ENCODE results near the gene CACNB4. TPM values are rescaled to one million over a fixed set of nuclear protein-coding genes. Genes with fewer than 3 reads are reported as not detected.
"Not testable (repeated sequence)": the region's sequence is repeated elsewhere in the genome, so short reads cannot be mapped to it uniquely, and the experiment has no call there.

Gene CACNB4
- total RNA-seq, 4 donors from 2014 or later = 0.20 to 1.6 (median 0.90) TPM

- TF ChIP-seq POLR2A (IDR thresholded peaks at IDR 0.05) (no peak), POLR2AphosphoS5 (IDR thresholded peaks at IDR 0.05) (no peak), EP300 (IDR thresholded peaks at IDR 0.05; ENCODE audit: low read depth) (no peak), CTCF (IDR thresholded peaks at IDR 0.05) (no peak)
- no peak for DNase-seq
- Histone ChIP-seq H3K4me3 (no peak overlapping the region), H3K36me3 (no peaks in the 10 kb centered on the region), H3K27me3 (no peaks in the 10 kb centered on the region), H3K4me1 (peaks cover 3 to 12% (median 8%) of the 10 kb centered on the region in 4 donors), H3K27ac (no peak overlapping the region), H3K9me3 (no peaks in the 10 kb centered on the region)
- WGBS, 2 donors (ENCODE audit: low coverage in 1 of 2) = 84 to 93% methylated on average over 12 of the region's 12 CpGs
- in situ Hi-C loops (cut with MboI; ENCODE audit: low pct_ligation_motif_present in 1 of 4, low pct_unique_long_range_greater_than_20kb in 1 of 4, low sequenced_read_pairs in 3 of 4) = loop anchor here (25.0 kb wide), 2 partner anchors 129 to 604 kb away; no protein-coding TSS in a partner anchor
- intact Hi-C loops (cut with DNase I; ENCODE audit: low total_unique reads) = loop anchor here (5.0 kb wide), 1 partner anchor 1489 kb away; no protein-coding TSS in a partner anchor
Observed at GRCh38 chr2:152033011-152033925, 65.6 kb downstream of the CACNB4 start.

- 61 to 74% methylated on average over 5 to 7 of the region's 7 CpGs for WGBS, 2 donors (ENCODE audit: low coverage in 1 of 2)
- Histone ChIP-seq H3K36me3 (no peaks in the 10 kb centered on the region), H3K27ac (no peak overlapping the region), H3K9me3 (no peaks in the 10 kb centered on the region), H3K4me3 (no peak overlapping the region), H3K27me3 (no peaks in the 10 kb centered on the region), H3K4me1 (no peaks in the 10 kb centered on the region)
- DNase-seq = no peak
- in situ Hi-C loops (cut with MboI; ENCODE audit: low pct_ligation_motif_present in 1 of 4, low pct_unique_long_range_greater_than_20kb in 1 of 4, low sequenced_read_pairs in 3 of 4) (loop anchor here (25.0 kb wide), 2 partner anchors 130 to 605 kb away; no protein-coding TSS in a partner anchor), intact Hi-C loops (cut with DNase I; ENCODE audit: low total_unique reads) (loop anchor here (5.0 kb wide), 1 partner anchor 1490 kb away; no protein-coding TSS in a partner anchor)
- TF ChIP-seq CTCF (IDR thresholded peaks at IDR 0.05) = no peak
- no peak for TF ChIP-seq POLR2AphosphoS5 (IDR thresholded peaks at IDR 0.05)
- no peak for TF ChIP-seq POLR2A (IDR thresholded peaks at IDR 0.05)
- TF ChIP-seq EP300 (IDR thresholded peaks at IDR 0.05; ENCODE audit: low read depth) = no peak
Observed at GRCh38 chr2:152031747-152032306, 67.0 kb downstream of the CACNB4 start.

- H3K4me1 ChIP-seq, H3K27me3 ChIP-seq, H3K9me3 ChIP-seq, DNase-seq, H3K4me3 ChIP-seq, H3K27ac ChIP-seq, H3K36me3 ChIP-seq: not testable (repeated sequence)
- 71 to 77% methylated on average over 4 of the region's 4 CpGs for WGBS, 2 donors (ENCODE audit: low coverage in 1 of 2)
- in situ Hi-C loops (cut with MboI; ENCODE audit: low pct_ligation_motif_present in 1 of 4, low pct_unique_long_range_greater_than_20kb in 1 of 4, low sequenced_read_pairs in 3 of 4) = loop anchor here (25.0 kb wide), 2 partner anchors 132 to 607 kb away; no protein-coding TSS in a partner anchor
- intact Hi-C loops (cut with DNase I; ENCODE audit: low total_unique reads) = loop anchor here (5.0 kb wide), 1 partner anchor 1492 kb away; no protein-coding TSS in a partner anchor
Observed at GRCh38 chr2:152030596-152031328, 68.1 kb downstream of the CACNB4 start.

- no peak overlapping the region for H3K27ac ChIP-seq
- H3K9me3 ChIP-seq = no peaks in the 10 kb centered on the region
- intact Hi-C loops (cut with DNase I; ENCODE audit: low total_unique reads) (no loop called here), in situ Hi-C loops (cut with MboI; ENCODE audit: low pct_ligation_motif_present in 1 of 4, low pct_unique_long_range_greater_than_20kb in 1 of 4, low sequenced_read_pairs in 3 of 4) (loop anchor here (25.0 kb wide), 2 partner anchors 134 to 609 kb away; no protein-coding TSS in a partner anchor)
- no peak for TF ChIP-seq EP300 (IDR thresholded peaks at IDR 0.05; ENCODE audit: low read depth)
- TF ChIP-seq POLR2A (IDR thresholded peaks at IDR 0.05) = no peak
- no peak for TF ChIP-seq CTCF (IDR thresholded peaks at IDR 0.05)
- TF ChIP-seq POLR2AphosphoS5 (IDR thresholded peaks at IDR 0.05) = no peak
- H3K36me3 ChIP-seq = no peaks in the 10 kb centered on the region
- H3K4me1 ChIP-seq = no peaks in the 10 kb centered on the region
- H3K4me3 ChIP-seq = no peak overlapping the region
- WGBS, 2 donors (ENCODE audit: low coverage in 1 of 2) = 23 to 47% methylated on average over 2 to 5 of the region's 5 CpGs
- H3K27me3 ChIP-seq = no peaks in the 10 kb centered on the region
- DNase-seq = no peak
Observed at GRCh38 chr2:152028182-152028862, 70.5 kb downstream of the CACNB4 start.
